ENCODE results near the gene PNPLA3. TPM values are rescaled to one million over a fixed set of nuclear protein-coding genes. Genes with fewer than 3 reads are reported as not detected.
"Not testable (repeated sequence)": the region's sequence is repeated elsewhere in the genome, so short reads cannot be mapped to it uniquely, and the experiment has no call there.

PNPLA3 gene
- polyA plus RNA-seq, 1 donor, result 1.3 TPM

GRCh38 chr22:43904412-43904811, 19.2 kb upstream of the PNPLA3 start:
- DNase-seq; H3K27me3 ChIP-seq (ENCODE audit: control insufficient read depth, insufficient read depth, low read length): not testable (repeated sequence)
- WGBS (ENCODE audit: insufficient coverage, low lambda C conversion rate), result no CpG with 5 or more reads among the region's 12 CpGs

GRCh38 chr22:43905681-43906080, 17.9 kb upstream of the PNPLA3 start:
- Histone ChIP-seq H3K4me3 (ENCODE audit: low read length) (no peak overlapping the region), H3K27ac (ENCODE audit: low read length) (no peak overlapping the region), H3K9me3 (ENCODE audit: control insufficient read depth, low read depth, low read length) (no peaks in the 10 kb centered on the region), H3K4me1 (ENCODE audit: control insufficient read depth, insufficient read depth, low read length) (no peaks in the 10 kb centered on the region), H3K36me3 (ENCODE audit: control insufficient read depth, insufficient read depth, low read length) (no peaks in the 10 kb centered on the region), H3K27me3 (ENCODE audit: control insufficient read depth, insufficient read depth, low read length) (no peaks in the 10 kb centered on the region)
- no CpG with 5 or more reads among the region's 7 CpGs for WGBS (ENCODE audit: insufficient coverage, low lambda C conversion rate)
- no peak for DNase-seq

More at GRCh38 chr22:43904412-43904811, 19.2 kb upstream of the PNPLA3 start:
- H3K9me3 ChIP-seq (ENCODE audit: control insufficient read depth, low read depth, low read length); H3K36me3 ChIP-seq (ENCODE audit: control insufficient read depth, insufficient read depth, low read length); H3K4me3 ChIP-seq (ENCODE audit: low read length); H3K27ac ChIP-seq (ENCODE audit: low read length); H3K4me1 ChIP-seq (ENCODE audit: control insufficient read depth, insufficient read depth, low read length): not testable (repeated sequence)

- Histone ChIP-seq H3K27ac (ENCODE audit: low read length) (no peak overlapping the region), H3K27me3 (ENCODE audit: control insufficient read depth, insufficient read depth, low read length) (peaks cover under 1% of the 10 kb centered on the region), H3K4me1 (ENCODE audit: control insufficient read depth, insufficient read depth, low read length) (no peaks in the 10 kb centered on the region), H3K9me3 (ENCODE audit: control insufficient read depth, low read depth, low read length) (no peaks in the 10 kb centered on the region), H3K36me3 (ENCODE audit: control insufficient read depth, insufficient read depth, low read length) (no peaks in the 10 kb centered on the region), H3K4me3 (ENCODE audit: low read length) (no peak overlapping the region)
- DNase-seq, result no peak
- 100% methylated on average over 1 of the region's 1 CpG for WGBS (ENCODE audit: insufficient coverage, low lambda C conversion rate)
Measured at GRCh38 chr22:43909708-43910107, 13.9 kb upstream of the PNPLA3 start.

- Histone ChIP-seq H3K27me3 (ENCODE audit: control insufficient read depth, insufficient read depth, low read length) (peaks cover 2% of the 10 kb centered on the region), H3K27ac (ENCODE audit: low read length) (no peak overlapping the region), H3K9me3 (ENCODE audit: control insufficient read depth, low read depth, low read length) (no peaks in the 10 kb centered on the region), H3K4me1 (ENCODE audit: control insufficient read depth, insufficient read depth, low read length) (no peaks in the 10 kb centered on the region), H3K4me3 (ENCODE audit: low read length) (no peak overlapping the region), H3K36me3 (ENCODE audit: control insufficient read depth, insufficient read depth, low read length) (no peaks in the 10 kb centered on the region)
- no peak for DNase-seq
- no CpG with 5 or more reads among the region's 6 CpGs for WGBS (ENCODE audit: insufficient coverage, low lambda C conversion rate)
Measured at GRCh38 chr22:43910178-43910695, 13.4 kb upstream of the PNPLA3 start.

- peaks cover 2% of the 10 kb centered on the region for H3K27me3 ChIP-seq (ENCODE audit: control insufficient read depth, insufficient read depth, low read length)
Measured at GRCh38 chr22:43911351-43911750, 12.3 kb upstream of the PNPLA3 start.

GRCh38 chr22:43917521-43917920, 6.1 kb upstream of the PNPLA3 start:
- DNase-seq, result no peak
- no peak overlapping the region for H3K4me3 ChIP-seq (ENCODE audit: low read length)
- H3K36me3 ChIP-seq (ENCODE audit: control insufficient read depth, insufficient read depth, low read length), result no peaks in the 10 kb centered on the region
- peaks cover 5% of the 10 kb centered on the region for H3K27me3 ChIP-seq (ENCODE audit: control insufficient read depth, insufficient read depth, low read length)
- H3K4me1 ChIP-seq (ENCODE audit: control insufficient read depth, insufficient read depth, low read length), result no peaks in the 10 kb centered on the region
- WGBS (ENCODE audit: insufficient coverage, low lambda C conversion rate), result no CpG with 5 or more reads among the region's 6 CpGs
- no peaks in the 10 kb centered on the region for H3K9me3 ChIP-seq (ENCODE audit: control insufficient read depth, low read depth, low read length)
- H3K27ac ChIP-seq (ENCODE audit: low read length), result no peak overlapping the region

More at GRCh38 chr22:43911351-43911750, 12.3 kb upstream of the PNPLA3 start:
- Histone ChIP-seq H3K4me3 (ENCODE audit: low read length) (no peak overlapping the region), H3K36me3 (ENCODE audit: control insufficient read depth, insufficient read depth, low read length) (no peaks in the 10 kb centered on the region), H3K4me1 (ENCODE audit: control insufficient read depth, insufficient read depth, low read length) (no peaks in the 10 kb centered on the region), H3K27ac (ENCODE audit: low read length) (no peak overlapping the region), H3K9me3 (ENCODE audit: control insufficient read depth, low read depth, low read length) (no peaks in the 10 kb centered on the region)
- DNase-seq, result no peak
- WGBS (ENCODE audit: insufficient coverage, low lambda C conversion rate), result no CpG with 5 or more reads among the region's 4 CpGs

GRCh38 chr22:43919106-43919973, 4.3 kb upstream of the PNPLA3 start:
- Histone ChIP-seq H3K4me1 (ENCODE audit: control insufficient read depth, insufficient read depth, low read length) (no peaks in the 10 kb centered on the region), H3K4me3 (ENCODE audit: low read length) (no peak overlapping the region), H3K27me3 (ENCODE audit: control insufficient read depth, insufficient read depth, low read length) (peaks cover 10% of the 10 kb centered on the region), H3K27ac (ENCODE audit: low read length) (no peak overlapping the region), H3K36me3 (ENCODE audit: control insufficient read depth, insufficient read depth, low read length) (no peaks in the 10 kb centered on the region), H3K9me3 (ENCODE audit: control insufficient read depth, low read depth, low read length) (peaks cover 4% of the 10 kb centered on the region)
- no peak for DNase-seq
- WGBS (ENCODE audit: insufficient coverage, low lambda C conversion rate), result 80% methylated on average over 2 of the region's 16 CpGs

GRCh38 chr22:43921370-43921769, 2.2 kb upstream of the PNPLA3 start:
- WGBS (ENCODE audit: insufficient coverage, low lambda C conversion rate), result no CpG with 5 or more reads among the region's 4 CpGs
- Histone ChIP-seq H3K4me3 (ENCODE audit: low read length) (no peak overlapping the region), H3K27ac (ENCODE audit: low read length) (no peak overlapping the region), H3K36me3 (ENCODE audit: control insufficient read depth, insufficient read depth, low read length) (no peaks in the 10 kb centered on the region), H3K27me3 (ENCODE audit: control insufficient read depth, insufficient read depth, low read length) (peaks cover 15% of the 10 kb centered on the region), H3K4me1 (ENCODE audit: control insufficient read depth, insufficient read depth, low read length) (peaks cover 12% of the 10 kb centered on the region), H3K9me3 (ENCODE audit: control insufficient read depth, low read depth, low read length) (peaks cover 5% of the 10 kb centered on the region)
- DNase-seq, result no peak

GRCh38 chr22:43922123-43922522, 1.5 kb upstream of the PNPLA3 start:
- H3K9me3 ChIP-seq (ENCODE audit: control insufficient read depth, low read depth, low read length), result peaks cover 5% of the 10 kb centered on the region
- no peak overlapping the region for H3K4me3 ChIP-seq (ENCODE audit: low read length)
- H3K27me3 ChIP-seq (ENCODE audit: control insufficient read depth, insufficient read depth, low read length), result peaks cover 15% of the 10 kb centered on the region
- DNase-seq, result no peak
- H3K36me3 ChIP-seq (ENCODE audit: control insufficient read depth, insufficient read depth, low read length), result no peaks in the 10 kb centered on the region
- peaks cover 12% of the 10 kb centered on the region for H3K4me1 ChIP-seq (ENCODE audit: control insufficient read depth, insufficient read depth, low read length)
- no peak overlapping the region for H3K27ac ChIP-seq (ENCODE audit: low read length)
- no CpG with 5 or more reads among the region's 3 CpGs for WGBS (ENCODE audit: insufficient coverage, low lambda C conversion rate)

- DNase-seq, result peak in 1 of 2 donors; percentile 41
- Histone ChIP-seq H3K27me3 (ENCODE audit: control insufficient read depth, insufficient read depth, low read length) (peaks cover 15% of the 10 kb centered on the region), H3K4me1 (ENCODE audit: control insufficient read depth, insufficient read depth, low read length) (peaks cover 12% of the 10 kb centered on the region), H3K36me3 (ENCODE audit: control insufficient read depth, insufficient read depth, low read length) (no peaks in the 10 kb centered on the region), H3K4me3 (ENCODE audit: low read length) (peak overlapping the region; percentile 17), H3K9me3 (ENCODE audit: control insufficient read depth, low read depth, low read length) (peaks cover 5% of the 10 kb centered on the region), H3K27ac (ENCODE audit: low read length) (no peak overlapping the region)
- WGBS (ENCODE audit: insufficient coverage, low lambda C conversion rate), result no CpG with 5 or more reads among the region's 13 CpGs
Measured at GRCh38 chr22:43923191-43923590, 414 bp upstream of the PNPLA3 start.

Data from large intestine (tissue), 3 donors.